K562 (cell line): Measurements from ENCODE around the gene GTF2A2. TPM values are rescaled to one million over a fixed set of nuclear protein-coding genes. Genes with fewer than 3 reads are reported as not detected.

Experiments used
- ATAC-seq: fragments of 200-7000 bp; cut with Tn5 transposase; 3 replicates; pipeline ENCODE4 v1.9.1; 2020; ENCODE audit warnings: moderate library complexity
- BruUV-seq: library from RNA; stranded (reverse); fragments of 400-500 nt; replicated peaks from 2 replicates; lab custom pipeline; 2021; lab: Mats Ljungman, UMichigan
- CTCF ChIA-PET: fragments of 300-600 bp; formaldehyde crosslinking; extraction: SDS; loops from one replicate; lab custom pipeline; 2021; ENCODE audit warnings: low intra/inter-chr PET ratio; lab: Yijun Ruan, JAX
- POLR2A ChIA-PET: fragments of 300-600, 350-650 bp; sonication (Branson Sonifier 250); formaldehyde crosslinking; extraction: SDS; loops from one replicate; lab custom pipeline; 2021; ENCODE audit warnings: antibody characterized with exemption, inconsistent platforms; lab: Yijun Ruan, JAX
- DNase-seq, 4 experiments: peaks; one replicate each; pipeline versions ENCODE4 v3.0.0 to v3.0.0-alpha.2; 2011 to 2018; ENCODE audit warnings: low spot score in 3 of 4, mixed read lengths in 3 of 4; ENCODE audit errors: extremely low read depth in 1 of 4
- FAIRE-seq: peaks from 2 replicates; lab custom pipeline; 2011; peaks lifted over from hg19 to GRCh38; lab: Jason Lieb, UNC
- H2AFZ ChIP-seq: 2 replicates; pipeline ENCODE4 v1.6.0; 2011; ENCODE audit warnings: low read depth, low read length, control low read depth, inconsistent platforms
- H3K27ac ChIP-seq: fragments of 200-600 bp; 3 replicates; pipeline ENCODE4 v1.8.0; 2011; ENCODE audit warnings: low read depth, mild to moderate bottlenecking, control low read depth, inconsistent platforms, low read length, moderate library complexity, mixed read lengths; ENCODE audit errors: extremely low read depth
- H3K27me3 ChIP-seq, 2 experiments: fragments of 300-600 bp in 1 of 2; 2 replicates in 1 of 2; 3 replicates in 1 of 2; pipeline versions ENCODE4 v1.6.0 to v1.8.0; 2011; ENCODE audit warnings: inconsistent platforms in 2 of 2, low read length in 2 of 2, mild to moderate bottlenecking in 1 of 2, mixed read lengths in 1 of 2, moderate library complexity in 1 of 2; ENCODE audit not compliant: control insufficient read depth in 2 of 2, insufficient read depth in 2 of 2
- H3K36me3 ChIP-seq: fragments of 300-600 bp; 3 replicates; pipeline ENCODE4 v1.8.0; 2011; ENCODE audit warnings: mild to moderate bottlenecking, low read length, inconsistent platforms; ENCODE audit not compliant: control insufficient read depth, insufficient read depth
- H3K4me1 ChIP-seq, 2 experiments: fragments of 200-600 bp in 1 of 2; replicated peaks in 1 of 2; 2 replicates in 1 of 2; 3 replicates in 1 of 2; pipeline versions ENCODE4 v1.5.1 to v1.8.0; 2011; ENCODE audit warnings: inconsistent platforms in 2 of 2, low read length in 2 of 2, mild to moderate bottlenecking in 1 of 2, mixed read lengths in 1 of 2, moderate library complexity in 1 of 2; ENCODE audit not compliant: control insufficient read depth in 2 of 2, insufficient read depth in 2 of 2
- H3K4me2 ChIP-seq: 2 replicates; pipeline ENCODE4 v1.6.1; 2011; ENCODE audit warnings: low read length, control low read depth, inconsistent platforms, mixed read lengths; ENCODE audit not compliant: insufficient read depth
- H3K4me3 ChIP-seq: fragments of 200-600 bp; sonication (generic), shearing (Covaris generic); 2 replicates; pipeline ENCODE4 v1.5.1; 2016; ENCODE audit warnings: control low read depth, inconsistent platforms
- H3K79me2 ChIP-seq: fragments of 200-600 bp; 3 replicates; pipeline ENCODE4 v1.8.0; 2011; ENCODE audit warnings: low read length, inconsistent platforms; ENCODE audit not compliant: control insufficient read depth, insufficient read depth
- H3K9ac ChIP-seq, 2 experiments: 2 replicates each; pipeline versions ENCODE4 v1.6.0 to v1.6.1; 2011; ENCODE audit warnings: low read depth in 2 of 2, low read length in 2 of 2, control low read depth in 1 of 2, inconsistent platforms in 1 of 2, mild to moderate bottlenecking in 1 of 2, mixed read lengths in 1 of 2; ENCODE audit not compliant: insufficient read depth in 1 of 2
- H3K9me1 ChIP-seq: one replicate; pipeline ENCODE4 v1.6.0; 2011; ENCODE audit warnings: inconsistent platforms, mild to moderate bottlenecking, low read length, moderate library complexity; ENCODE audit not compliant: control insufficient read depth, insufficient read depth
- H3K9me3 ChIP-seq: replicated peaks from 2 replicates; pipeline ENCODE4 v1.5.1; 2011; ENCODE audit warnings: low read depth, low read length, inconsistent platforms; ENCODE audit not compliant: control insufficient read depth, insufficient read depth
- H4K20me1 ChIP-seq: replicated peaks from 2 replicates; pipeline ENCODE4 v1.6.1; 2011; ENCODE audit warnings: low read length, inconsistent platforms, mixed read lengths; ENCODE audit not compliant: control insufficient read depth, insufficient read depth
- CHD1 ChIP-seq: fragments of 200-600 bp; sonication (generic); IDR thresholded peaks from one replicate; pipeline ENCODE4 v1.6.1; 2012; ENCODE audit warnings: mild to moderate bottlenecking, moderate library complexity, low read length, inconsistent platforms
- MTA2 ChIP-seq: fragments of 450-650 bp; IDR thresholded peaks from 2 replicates; pipeline ENCODE4 v1.6.1; 2016; ENCODE audit warnings: low read depth
- NBN ChIP-seq: fragments of 450-650 bp; IDR thresholded peaks from 2 replicates; pipeline ENCODE4 v1.6.1; 2016; ENCODE audit warnings: low read depth, mild to moderate bottlenecking
- PML ChIP-seq: IDR thresholded peaks from 2 replicates; pipeline ENCODE4 v1.6.1; 2012; ENCODE audit warnings: low read length, inconsistent platforms
- SMARCB1 ChIP-seq: IDR thresholded peaks from 2 replicates; pipeline ENCODE4 v1.6.1; 2011; ENCODE audit warnings: improper control_type of control experiment, low read depth; ENCODE audit not compliant: insufficient read length
- SMARCC2 ChIP-seq: fragments of 450-650 bp; IDR thresholded peaks from 2 replicates; pipeline ENCODE4 v1.6.1; 2017; ENCODE audit warnings: antibody characterized with exemption, moderate library complexity, mild to moderate bottlenecking, low read depth
- TCFL5 ChIP-seq: fragments of 250-450 bp; sonication (Bioruptor Pico); conservative IDR thresholded peaks from 2 replicates; pipeline ENCODE4 v1.6.1; 2021; ENCODE audit warnings: mild to moderate bottlenecking, moderate library complexity, matching md5 sums
- TEAD2 ChIP-seq: fragments of 450-650 bp; IDR thresholded peaks from 2 replicates; pipeline ENCODE4 v1.6.1; 2016; ENCODE audit warnings: missing genetic modification characterization, control low read depth, missing compliant biosample characterization
- ZC3H11A ChIP-seq: IDR thresholded peaks from 2 replicates; pipeline ENCODE4 v1.6.1; 2012; ENCODE audit warnings: low read depth, low read length, improper control_type of control experiment
- ZFP36 ChIP-seq: fragments of 150-350 bp; IDR thresholded peaks from 2 replicates; pipeline ENCODE4 v1.6.1; 2018; ENCODE audit warnings: low read length, low read depth; ENCODE audit not compliant: partially characterized antibody
- ZNF778 ChIP-seq: fragments of 450-650 bp; formaldehyde crosslinking; IDR thresholded peaks from 2 replicates; pipeline ENCODE4 v1.4.0; 2020; ENCODE audit warnings: mild to moderate bottlenecking, moderate library complexity
- WGBS: fragments of 100-300 bp; shearing (Covaris generic); methylation state at CpG from one replicate; pipeline ENCODE4 v1.1.6; 2016; ENCODE audit warnings: low coverage, mixed read lengths; ENCODE audit not compliant: insufficient coverage; ENCODE audit errors: missing lambda C conversion rate; 5-methylcytosine and 5-hydroxymethylcytosine counted together
- in situ Hi-C: fragments of 300-500 bp; cut with MboI; formaldehyde crosslinking; loops from 4 replicates; pipeline ENCODE4 v1.15.0; 2018; ENCODE audit warnings: inconsistent platforms, mixed read lengths
- intact Hi-C: fragments of 100-400 bp; cut with micrococcal nuclease; formaldehyde crosslinking; loops from 2 replicates; pipeline ENCODE4 v1.14.2; 2022
- polyA plus RNA-seq, 8 experiments: library from polyadenylated mRNA; depleted of rRNA in 4 of 8; stranded (reverse) in 5 of 8; unstranded in 3 of 8; fragments of >200 nt; fragmentation: Nextera tagmentation in 2 of 8; fragmentation: Illumina TruSeq in 1 of 8; extraction: Ambion mirVana in 2 of 8; extraction: Trizol in 1 of 8; gene quantifications; 2 replicates each; pipeline versions ENCODE4 v1.2.1 to v1.2.3, GENCODE V29; 2011 to 2014; ENCODE audit warnings: inconsistent platforms in 1 of 8, missing spikeins in 1 of 8
- total RNA-seq, 7 experiments: library from RNA; depleted of rRNA in 6 of 7; stranded (reverse); fragments of >200 nt in 6 of 7; fragmentation: Illumina TruSeq in 2 of 7; extraction: Trizol in 2 of 7; gene quantifications; 2 replicates each; pipeline versions ENCODE4 v1.2.1 to v1.2.3, GENCODE V29; 2011 to 2021; ENCODE audit warnings: low replicate concordance in 1 of 7
- TF ChIP-seq, protein P1 (sequence below): IDR thresholded peaks from 2 replicates; pipeline ENCODE4 v1.6.1; 2011; ENCODE audit not compliant: insufficient read length; ENCODE audit errors: extremely low read depth

The GTF2A2 gene
- total and polyA plus RNA-seq, 9 of the 15 experiments (the other 6 are each of a cell fraction or from before 2014, with no cell fraction given): 128 to 656 (median 172) TPM

DNA sequence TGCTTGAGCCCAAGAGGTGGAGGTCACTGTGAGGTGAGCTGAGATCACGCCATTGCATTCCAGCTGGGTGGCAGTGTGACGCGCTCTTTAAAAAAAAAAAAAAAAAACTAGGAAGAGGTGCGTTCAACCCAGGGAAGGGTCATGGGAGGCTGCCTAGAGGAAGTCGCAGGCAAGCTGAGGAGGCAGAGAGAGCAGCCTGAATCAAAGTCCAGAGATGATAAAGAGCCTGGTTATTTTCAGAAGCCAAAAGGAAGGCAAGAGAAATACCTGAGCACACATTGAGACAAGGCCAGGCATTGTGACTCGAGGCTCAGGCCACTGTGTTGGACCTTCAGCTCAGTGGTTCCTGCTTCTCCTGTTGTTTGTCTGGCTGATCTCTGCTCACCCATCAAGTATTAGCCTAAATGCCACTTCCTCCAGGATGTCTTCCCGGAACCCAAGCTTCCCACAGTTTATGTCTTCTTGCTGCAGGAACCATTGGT is 61.8 kb downstream of the GTF2A2 start:
- Histone ChIP-seq H3K9me1 (no peaks in the 10 kb centered on the region), H3K4me3 (no peak overlapping the region), H3K9me3 (no peaks in the 10 kb centered on the region), H3K4me2 (no peak overlapping the region), H2AFZ (no peak overlapping the region), H3K79me2 (no peaks in the 10 kb centered on the region), H3K27ac (no peak overlapping the region), H3K27me3 (peaks cover 3 to 10% of the 10 kb centered on the region in 2 experiments; a peak in 3 of 5 replicates)
- in situ Hi-C loops: no loop called here
- CTCF ChIA-PET: no interaction called here
- WGBS: 2% methylated on average over 7 of the region's 7 CpGs
- no peak for FAIRE-seq
- TF ChIP-seq ZFP36 (peak; percentile 55), ZC3H11A (no peak)
- TF ChIP-seq, all 486 proteins: peak for 1
- ATAC-seq (no peak), DNase-seq (no peak)
- Histone ChIP-seq H3K9ac (no peak overlapping the region), H4K20me1 (no peaks in the 10 kb centered on the region), H3K36me3 (no peaks in the 10 kb centered on the region), H3K4me1 (no peaks in the 10 kb centered on the region)
- no TSS peak for BruUV-seq
- intact Hi-C loops: no loop called here
- POLR2A ChIA-PET: interaction anchor here (0.6 kb wide), 2 partner anchors 14 to 20 kb away, joined by 3 read pairs; no protein-coding TSS in a partner anchor

DNA sequence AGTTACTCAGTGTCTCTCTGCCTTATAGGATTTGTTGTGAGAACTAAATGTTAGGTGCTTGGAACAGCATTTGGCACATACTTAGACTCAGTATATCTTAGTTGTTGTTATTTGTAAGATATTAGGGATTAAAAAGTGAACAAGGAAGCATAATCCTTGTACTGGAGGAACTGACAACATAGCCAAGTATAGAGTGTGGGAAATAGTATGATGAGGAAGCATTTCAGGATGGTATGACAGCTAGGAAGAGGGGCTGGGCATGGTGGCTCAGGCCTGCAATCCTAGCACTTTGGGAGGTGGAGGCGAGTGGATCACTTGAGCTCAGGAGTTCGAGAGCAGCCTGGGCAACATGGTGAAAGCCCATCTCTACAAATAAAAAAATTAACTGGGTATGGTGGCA is 62.3 kb downstream of the GTF2A2 start:
- no TSS peak for BruUV-seq
- Histone ChIP-seq H2AFZ (no peak overlapping the region), H3K4me1 (no peaks in the 10 kb centered on the region)
- TF ChIP-seq PML: no peak
- TF ChIP-seq SMARCC2: no peak
- no peak for TF ChIP-seq TCFL5
- TF ChIP-seq TEAD2: no peak
- TF ChIP-seq, protein P1, sequence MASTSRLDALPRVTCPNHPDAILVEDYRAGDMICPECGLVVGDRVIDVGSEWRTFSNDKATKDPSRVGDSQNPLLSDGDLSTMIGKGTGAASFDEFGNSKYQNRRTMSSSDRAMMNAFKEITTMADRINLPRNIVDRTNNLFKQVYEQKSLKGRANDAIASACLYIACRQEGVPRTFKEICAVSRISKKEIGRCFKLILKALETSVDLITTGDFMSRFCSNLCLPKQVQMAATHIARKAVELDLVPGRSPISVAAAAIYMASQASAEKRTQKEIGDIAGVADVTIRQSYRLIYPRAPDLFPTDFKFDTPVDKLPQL: no peak
- no peak for TF ChIP-seq MTA2
- no peak for TF ChIP-seq CHD1
- TF ChIP-seq ZNF778 (CRISPR knock-in tag): no peak
- TF ChIP-seq NBN: no peak
- TF ChIP-seq SMARCB1: no peak

More for the DNA sequence above, 62.3 kb downstream of the GTF2A2 start:
- no peak overlapping the region for H3K27ac ChIP-seq
- no peaks in the 10 kb centered on the region for H3K79me2 ChIP-seq
- no peak overlapping the region for H3K4me2 ChIP-seq
- 6% methylated on average over 2 of the region's 2 CpGs for WGBS
- POLR2A ChIA-PET: interaction anchor here (0.6 kb wide), 1 partner anchor 19 kb away, joined by 3 read pairs; no protein-coding TSS in a partner anchor
- CTCF ChIA-PET: no interaction called here
- H3K9me1 ChIP-seq: no peaks in the 10 kb centered on the region
- H3K36me3 ChIP-seq: no peaks in the 10 kb centered on the region
- FAIRE-seq (no peak), ATAC-seq (no peak), DNase-seq (no peak)
- H3K9ac ChIP-seq: no peak overlapping the region
- in situ Hi-C loops: no loop called here
- peaks cover 3 to 10% of the 10 kb centered on the region in 2 experiments; a peak in 3 of 5 replicates for H3K27me3 ChIP-seq
- no peaks in the 10 kb centered on the region for H3K9me3 ChIP-seq
- H3K4me3 ChIP-seq: no peak overlapping the region
- intact Hi-C loops: no loop called here
- no peaks in the 10 kb centered on the region for H4K20me1 ChIP-seq
